HL-60 (cell line): ENCODE data around the gene ERC2.

Source experiments
- DNase-seq, 2 experiments: peaks; one replicate each; pipeline ENCODE4 v3.0.0-alpha.2; 2010 to 2020; ENCODE audit warnings: low read depth in 1 of 2, low spot score in 1 of 2
- H3K27ac ChIP-seq: fragments of 250-450 bp; sonication (Bioruptor Pico); replicated peaks from 2 replicates; pipeline ENCODE4 v1.5.1; 2020; ENCODE audit warnings: mild to moderate bottlenecking, moderate library complexity
- H3K27me3 ChIP-seq: fragments of 250-450 bp; sonication (Bioruptor Pico); 2 replicates; pipeline ENCODE4 v1.5.1; 2021; ENCODE audit warnings: mild to moderate bottlenecking, moderate library complexity; ENCODE audit not compliant: insufficient read depth, poor library complexity, severe bottlenecking
- H3K4me3 ChIP-seq: replicated peaks from 2 replicates; pipeline ENCODE4 v1.5.1; 2011; ENCODE audit warnings: mild to moderate bottlenecking, control low read depth, low read length; ENCODE audit not compliant: insufficient read depth
- GABPA ChIP-seq: IDR thresholded peaks from 2 replicates; pipeline ENCODE4 v1.6.1; 2012; ENCODE audit warnings: low read depth
- POLR2AphosphoS5 ChIP-seq: IDR thresholded peaks from 2 replicates; pipeline ENCODE4 v1.6.1; 2012; ENCODE audit warnings: low read depth
- SPI1 ChIP-seq: IDR thresholded peaks from 2 replicates; pipeline ENCODE4 v1.6.1; 2012; ENCODE audit warnings: low read depth, mild to moderate bottlenecking, borderline replicate concordance
- TF ChIP-seq, protein P1 (sequence below): IDR thresholded peaks from 2 replicates; pipeline ENCODE4 v1.6.1; 2012; ENCODE audit warnings: low read depth; ENCODE audit not compliant: insufficient replicate concordance
- TF ChIP-seq, protein P2 (sequence below): IDR thresholded peaks from one replicate; pipeline ENCODE4 v1.5.1; 2011; ENCODE audit warnings: low read length, control low read depth, inconsistent platforms; ENCODE audit not compliant: insufficient read depth

Gene ERC2

DNA sequence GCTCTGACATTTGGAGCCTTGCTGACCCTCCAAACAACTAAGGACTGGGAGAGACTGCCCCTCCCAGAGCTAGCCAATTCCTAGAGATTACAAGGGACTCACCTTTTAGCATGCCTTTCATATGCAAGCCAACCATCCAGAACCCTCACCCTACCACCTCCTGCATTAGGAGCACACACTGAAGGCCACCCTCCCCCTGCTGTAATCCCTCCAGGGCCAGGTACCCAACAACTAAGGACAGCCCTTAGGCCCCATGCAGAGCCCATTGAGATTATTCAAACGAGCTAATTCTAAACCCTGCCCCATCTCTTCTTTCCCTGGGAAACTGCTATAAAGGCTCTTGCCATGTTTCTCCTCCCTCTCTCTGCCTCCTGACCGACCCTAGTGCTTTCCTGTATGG is 352.6 kb downstream of the ERC2 start:
- no peaks in the 10 kb centered on the region for H3K27me3 ChIP-seq
- H3K27ac ChIP-seq: no peak overlapping the region
- TF ChIP-seq POLR2AphosphoS5: no peak
- TF ChIP-seq, protein P1, sequence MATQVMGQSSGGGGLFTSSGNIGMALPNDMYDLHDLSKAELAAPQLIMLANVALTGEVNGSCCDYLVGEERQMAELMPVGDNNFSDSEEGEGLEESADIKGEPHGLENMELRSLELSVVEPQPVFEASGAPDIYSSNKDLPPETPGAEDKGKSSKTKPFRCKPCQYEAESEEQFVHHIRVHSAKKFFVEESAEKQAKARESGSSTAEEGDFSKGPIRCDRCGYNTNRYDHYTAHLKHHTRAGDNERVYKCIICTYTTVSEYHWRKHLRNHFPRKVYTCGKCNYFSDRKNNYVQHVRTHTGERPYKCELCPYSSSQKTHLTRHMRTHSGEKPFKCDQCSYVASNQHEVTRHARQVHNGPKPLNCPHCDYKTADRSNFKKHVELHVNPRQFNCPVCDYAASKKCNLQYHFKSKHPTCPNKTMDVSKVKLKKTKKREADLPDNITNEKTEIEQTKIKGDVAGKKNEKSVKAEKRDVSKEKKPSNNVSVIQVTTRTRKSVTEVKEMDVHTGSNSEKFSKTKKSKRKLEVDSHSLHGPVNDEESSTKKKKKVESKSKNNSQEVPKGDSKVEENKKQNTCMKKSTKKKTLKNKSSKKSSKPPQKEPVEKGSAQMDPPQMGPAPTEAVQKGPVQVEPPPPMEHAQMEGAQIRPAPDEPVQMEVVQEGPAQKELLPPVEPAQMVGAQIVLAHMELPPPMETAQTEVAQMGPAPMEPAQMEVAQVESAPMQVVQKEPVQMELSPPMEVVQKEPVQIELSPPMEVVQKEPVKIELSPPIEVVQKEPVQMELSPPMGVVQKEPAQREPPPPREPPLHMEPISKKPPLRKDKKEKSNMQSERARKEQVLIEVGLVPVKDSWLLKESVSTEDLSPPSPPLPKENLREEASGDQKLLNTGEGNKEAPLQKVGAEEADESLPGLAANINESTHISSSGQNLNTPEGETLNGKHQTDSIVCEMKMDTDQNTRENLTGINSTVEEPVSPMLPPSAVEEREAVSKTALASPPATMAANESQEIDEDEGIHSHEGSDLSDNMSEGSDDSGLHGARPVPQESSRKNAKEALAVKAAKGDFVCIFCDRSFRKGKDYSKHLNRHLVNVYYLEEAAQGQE: no peak
- no peak for TF ChIP-seq GABPA
- TF ChIP-seq SPI1: no peak
- TF ChIP-seq, protein P2, sequence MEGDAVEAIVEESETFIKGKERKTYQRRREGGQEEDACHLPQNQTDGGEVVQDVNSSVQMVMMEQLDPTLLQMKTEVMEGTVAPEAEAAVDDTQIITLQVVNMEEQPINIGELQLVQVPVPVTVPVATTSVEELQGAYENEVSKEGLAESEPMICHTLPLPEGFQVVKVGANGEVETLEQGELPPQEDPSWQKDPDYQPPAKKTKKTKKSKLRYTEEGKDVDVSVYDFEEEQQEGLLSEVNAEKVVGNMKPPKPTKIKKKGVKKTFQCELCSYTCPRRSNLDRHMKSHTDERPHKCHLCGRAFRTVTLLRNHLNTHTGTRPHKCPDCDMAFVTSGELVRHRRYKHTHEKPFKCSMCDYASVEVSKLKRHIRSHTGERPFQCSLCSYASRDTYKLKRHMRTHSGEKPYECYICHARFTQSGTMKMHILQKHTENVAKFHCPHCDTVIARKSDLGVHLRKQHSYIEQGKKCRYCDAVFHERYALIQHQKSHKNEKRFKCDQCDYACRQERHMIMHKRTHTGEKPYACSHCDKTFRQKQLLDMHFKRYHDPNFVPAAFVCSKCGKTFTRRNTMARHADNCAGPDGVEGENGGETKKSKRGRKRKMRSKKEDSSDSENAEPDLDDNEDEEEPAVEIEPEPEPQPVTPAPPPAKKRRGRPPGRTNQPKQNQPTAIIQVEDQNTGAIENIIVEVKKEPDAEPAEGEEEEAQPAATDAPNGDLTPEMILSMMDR: no peak
- H3K4me3 ChIP-seq: no peak overlapping the region
- no peak for DNase-seq

DNA sequence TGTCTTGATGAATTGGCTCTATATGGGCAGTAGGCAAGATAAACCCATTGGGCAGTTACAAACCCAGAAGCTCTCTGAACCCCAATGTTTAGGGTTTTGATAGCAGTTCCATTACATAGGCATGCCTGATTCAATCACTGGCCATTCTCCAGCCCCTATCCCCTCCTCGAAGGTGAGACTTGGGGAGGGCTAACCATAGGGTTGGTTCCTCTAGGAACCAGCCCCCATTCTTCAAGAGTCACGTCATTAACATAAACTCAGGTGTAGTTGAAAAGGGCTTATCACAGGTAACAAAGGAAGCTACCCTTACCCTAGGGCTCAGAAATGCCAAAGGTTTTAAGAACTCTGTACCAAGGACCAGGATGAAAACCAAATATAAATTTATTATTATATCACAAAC is 353.1 kb downstream of the ERC2 start:
- Histone ChIP-seq H3K27me3 (no peaks in the 10 kb centered on the region), H3K27ac (no peak overlapping the region), H3K4me3 (no peak overlapping the region)
- no peak for DNase-seq
- TF ChIP-seq GABPA: no peak
- TF ChIP-seq SPI1: no peak
- TF ChIP-seq POLR2AphosphoS5: no peak
- TF ChIP-seq, protein P2: no peak
- TF ChIP-seq, protein P1: no peak

DNA sequence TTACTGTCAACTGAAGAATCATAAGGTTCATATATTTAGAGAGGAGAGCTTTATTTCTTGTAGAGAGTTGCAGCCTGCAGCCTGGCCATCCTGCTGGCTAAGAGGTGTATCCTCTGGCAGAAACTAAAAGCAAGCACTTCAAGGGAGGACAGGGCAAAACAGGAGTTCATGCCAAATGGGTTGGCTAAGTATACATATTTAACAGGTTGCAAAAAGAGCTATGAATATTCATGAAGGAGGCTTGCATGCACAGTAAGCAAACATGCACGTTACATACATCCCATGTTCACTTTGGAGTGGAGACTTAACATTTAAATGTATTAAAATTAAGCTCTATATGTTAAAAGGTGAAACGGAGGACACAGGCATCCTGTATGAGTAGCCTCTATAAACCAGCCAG is 354.4 kb downstream of the ERC2 start:
- Histone ChIP-seq H3K27ac (no peak overlapping the region), H3K27me3 (no peaks in the 10 kb centered on the region), H3K4me3 (no peak overlapping the region)
- TF ChIP-seq SPI1 (no peak), POLR2AphosphoS5 (no peak), GABPA (no peak)
- TF ChIP-seq, protein P1: no peak
- TF ChIP-seq, protein P2: no peak
- no peak for DNase-seq
